ENCODE data around the gene LMAN2L.

Gene LMAN2L

DNA sequence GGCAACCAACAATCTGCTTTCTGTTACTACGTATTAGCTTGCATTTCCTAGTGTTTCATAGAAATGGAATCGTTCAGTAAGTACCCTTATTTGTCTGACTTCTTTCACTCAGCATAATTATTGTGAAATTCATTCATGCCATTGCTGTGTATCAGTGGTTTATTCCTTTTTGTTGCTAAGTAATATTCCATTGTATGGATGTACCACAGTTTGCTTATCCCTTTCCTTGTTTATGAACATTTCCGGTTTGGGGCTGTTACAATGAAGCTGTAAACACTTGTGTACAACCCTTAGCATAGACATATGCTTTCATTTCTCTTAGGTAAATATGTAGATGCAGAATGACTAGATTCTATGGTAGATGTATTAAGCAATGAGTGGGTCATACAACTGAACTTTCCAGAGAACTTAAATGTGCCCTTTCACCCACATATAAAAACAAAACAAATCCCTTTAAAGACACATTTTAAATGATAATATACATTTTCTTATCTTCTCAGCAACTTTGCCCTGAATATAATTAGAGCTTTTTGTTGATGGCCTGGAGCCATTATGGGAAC lies 75.4 kb downstream of the LMAN2L start:
- Histone ChIP-seq H3K9ac (ENCODE audit: low read length) (no peak overlapping the region), H3K36me3 (ENCODE audit: control insufficient read depth, insufficient read depth, low read length) (no peaks in the 10 kb centered on the region), H3K4me3 (ENCODE audit: low read depth, low read length) (no peak overlapping the region), H3K27ac (ENCODE audit: low read depth, low read length) (no peak overlapping the region), H3K4me1 (ENCODE audit: control insufficient read depth, insufficient read depth, low read length) (no peaks in the 10 kb centered on the region), H3K27me3 (ENCODE audit: control insufficient read depth, insufficient read depth, low read length) (no peaks in the 10 kb centered on the region), H3K9me3 (ENCODE audit: control insufficient read depth, insufficient read depth, low read depth, low read length) (peaks cover 6% of the 10 kb centered on the region; the same call in 1 of the 2 replicates)

DNA sequence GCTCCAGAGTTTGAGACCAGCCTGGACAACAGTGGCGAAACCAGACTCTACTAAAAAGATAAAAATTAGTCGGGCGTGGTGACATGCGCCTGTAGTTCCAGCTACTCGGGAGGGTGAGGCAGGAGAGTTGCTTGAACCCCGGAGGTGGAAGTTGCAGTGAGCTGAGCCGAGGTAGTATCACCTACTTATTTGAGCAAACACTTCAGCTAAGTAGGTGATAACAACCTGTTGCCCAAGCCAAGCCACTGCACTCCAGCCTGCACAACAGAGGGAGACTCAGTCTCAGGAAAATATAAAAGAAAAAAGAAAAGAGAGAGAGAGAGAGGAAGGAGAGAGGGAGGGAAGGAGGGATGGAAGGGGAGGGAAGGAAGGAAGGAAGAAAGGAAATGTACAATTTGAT lies 76.0 kb downstream of the LMAN2L start:
- Histone ChIP-seq H3K9ac (ENCODE audit: low read length) (no peak overlapping the region), H3K27ac (ENCODE audit: low read depth, low read length) (no peak overlapping the region), H3K4me1 (ENCODE audit: control insufficient read depth, insufficient read depth, low read length) (no peaks in the 10 kb centered on the region), H3K36me3 (ENCODE audit: control insufficient read depth, insufficient read depth, low read length) (no peaks in the 10 kb centered on the region), H3K27me3 (ENCODE audit: control insufficient read depth, insufficient read depth, low read length) (no peaks in the 10 kb centered on the region), H3K9me3 (ENCODE audit: control insufficient read depth, insufficient read depth, low read depth, low read length) (peaks cover 6% of the 10 kb centered on the region; the same call in 1 of the 2 replicates), H3K4me3 (ENCODE audit: low read depth, low read length) (no peak overlapping the region)

- no peak overlapping the region for H3K27ac ChIP-seq (ENCODE audit: low read depth, low read length)
These were observed 76.7 kb downstream of the LMAN2L start for GRCh38 chr2:96663177-96663576.

GRCh38 chr2:96662360-96662759 lies 77.5 kb downstream of the LMAN2L start:
- no peak overlapping the region for H3K9ac ChIP-seq (ENCODE audit: low read length)
- H3K9me3 ChIP-seq (ENCODE audit: control insufficient read depth, insufficient read depth, low read depth, low read length), result peaks cover 6% of the 10 kb centered on the region; the same call in 1 of the 2 replicates
- no peak overlapping the region for H3K4me3 ChIP-seq (ENCODE audit: low read depth, low read length)
- no peak overlapping the region for H3K27ac ChIP-seq (ENCODE audit: low read depth, low read length)
- H3K36me3 ChIP-seq (ENCODE audit: control insufficient read depth, insufficient read depth, low read length), result no peaks in the 10 kb centered on the region
- H3K4me1 ChIP-seq (ENCODE audit: control insufficient read depth, insufficient read depth, low read length), result no peaks in the 10 kb centered on the region
- H3K27me3 ChIP-seq (ENCODE audit: control insufficient read depth, insufficient read depth, low read length), result no peaks in the 10 kb centered on the region

More at GRCh38 chr2:96663177-96663576, 76.7 kb downstream of the LMAN2L start:
- no peak overlapping the region for H3K9ac ChIP-seq (ENCODE audit: low read length)
- H3K27me3 ChIP-seq (ENCODE audit: control insufficient read depth, insufficient read depth, low read length), result no peaks in the 10 kb centered on the region
- H3K4me1 ChIP-seq (ENCODE audit: control insufficient read depth, insufficient read depth, low read length), result no peaks in the 10 kb centered on the region
- H3K36me3 ChIP-seq (ENCODE audit: control insufficient read depth, insufficient read depth, low read length), result no peaks in the 10 kb centered on the region
- H3K9me3 ChIP-seq (ENCODE audit: control insufficient read depth, insufficient read depth, low read depth, low read length), result peaks cover 6% of the 10 kb centered on the region; the same call in 1 of the 2 replicates
- no peak overlapping the region for H3K4me3 ChIP-seq (ENCODE audit: low read depth, low read length)

DNA sequence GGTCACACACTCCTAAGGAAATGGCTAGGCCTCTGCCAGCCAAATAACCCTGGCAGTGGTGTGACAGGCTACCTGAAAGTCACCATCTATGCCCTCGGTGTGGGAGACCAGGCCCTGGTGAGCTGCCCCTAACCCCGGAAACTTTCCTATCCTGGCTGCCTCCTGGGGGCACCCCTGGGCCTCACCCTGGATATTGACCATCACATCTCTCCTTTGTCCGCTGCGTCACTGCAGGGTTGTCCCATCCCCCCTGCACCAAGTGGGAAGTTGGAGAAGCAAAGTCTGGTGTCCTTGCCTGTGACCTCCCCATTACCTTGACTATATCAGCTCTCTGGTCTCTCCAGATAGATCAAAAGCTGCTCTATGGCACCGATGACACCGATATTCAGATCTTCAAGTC lies 78.5 kb downstream of the LMAN2L start:
- Histone ChIP-seq H3K27me3 (ENCODE audit: control insufficient read depth, insufficient read depth, low read length) (no peaks in the 10 kb centered on the region), H3K4me3 (ENCODE audit: low read depth, low read length) (no peak overlapping the region), H3K27ac (ENCODE audit: low read depth, low read length) (no peak overlapping the region), H3K4me1 (ENCODE audit: control insufficient read depth, insufficient read depth, low read length) (no peaks in the 10 kb centered on the region), H3K9ac (ENCODE audit: low read length) (no peak overlapping the region), H3K9me3 (ENCODE audit: control insufficient read depth, insufficient read depth, low read depth, low read length) (peaks cover 6% of the 10 kb centered on the region; the same call in 1 of the 2 replicates), H3K36me3 (ENCODE audit: control insufficient read depth, insufficient read depth, low read length) (no peaks in the 10 kb centered on the region)

DNA sequence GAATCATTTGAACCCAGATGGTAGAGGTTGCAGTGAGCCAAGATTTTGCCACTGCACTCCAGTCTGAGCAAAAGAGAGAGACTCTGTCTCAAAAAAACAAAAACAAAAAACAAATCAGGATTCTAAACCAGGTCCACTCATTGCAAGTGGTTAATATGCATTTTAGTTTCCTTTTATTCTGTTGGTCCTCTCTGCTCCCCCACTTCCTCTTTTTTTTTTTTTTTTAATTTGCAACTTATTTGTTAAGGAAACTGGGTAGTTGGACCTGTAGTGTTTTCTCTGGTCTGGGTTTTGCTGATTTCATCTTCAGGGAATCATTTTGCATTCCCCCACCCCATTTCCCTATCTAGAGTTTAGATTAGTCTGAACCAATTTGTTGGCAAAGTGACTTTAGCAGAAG lies 83.3 kb downstream of the LMAN2L start:
- Histone ChIP-seq H3K36me3 (ENCODE audit: control insufficient read depth, insufficient read depth, low read length) (no peaks in the 10 kb centered on the region), H3K9me3 (ENCODE audit: control insufficient read depth, insufficient read depth, low read depth, low read length) (no peaks in the 10 kb centered on the region), H3K4me1 (ENCODE audit: control insufficient read depth, insufficient read depth, low read length) (no peaks in the 10 kb centered on the region), H3K27me3 (ENCODE audit: control insufficient read depth, insufficient read depth, low read length) (no peaks in the 10 kb centered on the region), H3K27ac (ENCODE audit: low read depth, low read length) (no peak overlapping the region), H3K9ac (ENCODE audit: low read length) (no peak overlapping the region), H3K4me3 (ENCODE audit: low read depth, low read length) (no peak overlapping the region)

All from HUES6 (cell line).